ENCODE data around the gene MTHFD1L.

DNA sequence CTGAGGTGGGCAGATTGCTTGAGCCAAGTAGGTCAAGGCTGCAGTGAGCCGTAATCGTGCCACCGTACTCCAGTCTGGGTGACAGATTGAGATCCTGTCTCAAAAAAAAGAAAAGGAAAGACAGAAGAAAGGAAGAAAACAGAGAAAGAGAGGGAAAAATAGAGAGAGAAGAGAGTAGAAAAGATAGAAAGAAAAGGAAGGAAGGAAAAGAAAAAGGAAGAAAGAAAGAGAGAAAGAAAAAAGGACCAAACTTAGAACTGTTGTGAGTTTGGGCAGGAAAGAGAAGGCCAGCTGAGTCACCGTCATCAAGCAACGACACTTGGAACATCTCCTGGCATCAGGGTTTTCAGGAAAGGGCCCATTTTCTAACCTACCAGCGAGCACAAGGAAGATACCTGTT lies 278.3 kb downstream of the MTHFD1L start:
- TF ChIP-seq, protein P1, sequence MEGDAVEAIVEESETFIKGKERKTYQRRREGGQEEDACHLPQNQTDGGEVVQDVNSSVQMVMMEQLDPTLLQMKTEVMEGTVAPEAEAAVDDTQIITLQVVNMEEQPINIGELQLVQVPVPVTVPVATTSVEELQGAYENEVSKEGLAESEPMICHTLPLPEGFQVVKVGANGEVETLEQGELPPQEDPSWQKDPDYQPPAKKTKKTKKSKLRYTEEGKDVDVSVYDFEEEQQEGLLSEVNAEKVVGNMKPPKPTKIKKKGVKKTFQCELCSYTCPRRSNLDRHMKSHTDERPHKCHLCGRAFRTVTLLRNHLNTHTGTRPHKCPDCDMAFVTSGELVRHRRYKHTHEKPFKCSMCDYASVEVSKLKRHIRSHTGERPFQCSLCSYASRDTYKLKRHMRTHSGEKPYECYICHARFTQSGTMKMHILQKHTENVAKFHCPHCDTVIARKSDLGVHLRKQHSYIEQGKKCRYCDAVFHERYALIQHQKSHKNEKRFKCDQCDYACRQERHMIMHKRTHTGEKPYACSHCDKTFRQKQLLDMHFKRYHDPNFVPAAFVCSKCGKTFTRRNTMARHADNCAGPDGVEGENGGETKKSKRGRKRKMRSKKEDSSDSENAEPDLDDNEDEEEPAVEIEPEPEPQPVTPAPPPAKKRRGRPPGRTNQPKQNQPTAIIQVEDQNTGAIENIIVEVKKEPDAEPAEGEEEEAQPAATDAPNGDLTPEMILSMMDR (IDR thresholded peaks at IDR 0.05; ENCODE audit: borderline replicate concordance, extremely low read depth, low read length, poor library complexity, severe bottlenecking) = no peak
- TF ChIP-seq EZH2 (IDR thresholded peaks at IDR 0.05; ENCODE audit: borderline replicate concordance, low read depth, low read length, severe bottlenecking) = no peak

Measured in DND-41 (cell line).